Measurements from ENCODE around the gene LCN6. TPM values are rescaled to one million over a fixed set of nuclear protein-coding genes. Genes with fewer than 3 reads are reported as not detected.

LCN6 gene
- total and polyA plus RNA-seq, 9 of the 15 experiments (the other 6 are each of a cell fraction or from before 2014, with no cell fraction given), result 0.10 to 0.45 (median 0.37) TPM; not detected in 5

DNA sequence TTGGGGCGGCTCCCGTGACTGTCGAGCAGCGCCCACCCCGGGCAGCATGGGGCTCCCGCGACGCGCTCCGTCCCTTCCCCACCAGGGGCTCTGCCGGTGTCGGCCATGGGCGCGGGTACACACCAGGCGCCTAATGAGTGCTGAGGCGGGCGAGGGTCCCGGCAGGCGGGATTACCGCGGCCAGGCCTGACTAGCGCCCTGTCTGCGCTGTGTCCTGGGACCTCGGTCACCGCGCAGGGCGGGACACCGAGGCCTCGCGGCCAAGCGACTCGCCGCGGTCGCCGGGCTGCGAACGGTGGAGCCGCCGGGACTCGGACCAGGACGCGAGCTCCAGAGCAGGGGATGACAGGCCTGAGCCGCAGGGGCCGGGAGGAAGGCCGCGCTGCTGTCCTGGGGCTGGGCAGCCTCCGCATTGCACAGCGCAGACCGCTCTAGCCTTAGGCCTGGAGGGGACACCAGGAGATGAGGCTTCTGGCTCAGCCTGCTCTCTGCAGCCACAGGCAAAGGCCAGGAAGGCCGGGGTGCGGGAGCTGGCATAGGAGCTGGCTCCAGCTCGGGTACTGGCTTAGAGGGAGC lies 19.7 kb downstream of the LCN6 start (continued):
- TF ChIP-seq, protein P1, sequence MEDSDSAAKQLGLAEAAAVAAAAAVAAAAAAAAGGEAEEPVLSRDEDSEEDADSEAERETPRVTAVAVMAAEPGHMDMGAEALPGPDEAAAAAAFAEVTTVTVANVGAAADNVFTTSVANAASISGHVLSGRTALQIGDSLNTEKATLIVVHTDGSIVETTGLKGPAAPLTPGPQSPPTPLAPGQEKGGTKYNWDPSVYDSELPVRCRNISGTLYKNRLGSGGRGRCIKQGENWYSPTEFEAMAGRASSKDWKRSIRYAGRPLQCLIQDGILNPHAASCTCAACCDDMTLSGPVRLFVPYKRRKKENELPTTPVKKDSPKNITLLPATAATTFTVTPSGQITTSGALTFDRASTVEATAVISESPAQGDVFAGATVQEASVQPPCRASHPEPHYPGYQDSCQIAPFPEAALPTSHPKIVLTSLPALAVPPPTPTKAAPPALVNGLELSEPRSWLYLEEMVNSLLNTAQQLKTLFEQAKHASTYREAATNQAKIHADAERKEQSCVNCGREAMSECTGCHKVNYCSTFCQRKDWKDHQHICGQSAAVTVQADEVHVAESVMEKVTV (CRISPR knock-in tag; IDR thresholded peaks at IDR 0.05), result no peak
- TF ChIP-seq ETV6 (IDR thresholded peaks at IDR 0.05; ENCODE audit: borderline replicate concordance in 1 of 2, low read depth in 2 of 2, low read length in 1 of 2) (no peak), ETV6 (CRISPR knock-in tag; IDR thresholded peaks at IDR 0.05; ENCODE audit: borderline replicate concordance) (0 out of 2 replicates have a peak, but pooled peaks have one; percentile 11), CC2D1A (IDR thresholded peaks at IDR 0.05) (no peak), MCM3 (IDR thresholded peaks at IDR 0.05) (no peak)
- TF ChIP-seq, protein P2, sequence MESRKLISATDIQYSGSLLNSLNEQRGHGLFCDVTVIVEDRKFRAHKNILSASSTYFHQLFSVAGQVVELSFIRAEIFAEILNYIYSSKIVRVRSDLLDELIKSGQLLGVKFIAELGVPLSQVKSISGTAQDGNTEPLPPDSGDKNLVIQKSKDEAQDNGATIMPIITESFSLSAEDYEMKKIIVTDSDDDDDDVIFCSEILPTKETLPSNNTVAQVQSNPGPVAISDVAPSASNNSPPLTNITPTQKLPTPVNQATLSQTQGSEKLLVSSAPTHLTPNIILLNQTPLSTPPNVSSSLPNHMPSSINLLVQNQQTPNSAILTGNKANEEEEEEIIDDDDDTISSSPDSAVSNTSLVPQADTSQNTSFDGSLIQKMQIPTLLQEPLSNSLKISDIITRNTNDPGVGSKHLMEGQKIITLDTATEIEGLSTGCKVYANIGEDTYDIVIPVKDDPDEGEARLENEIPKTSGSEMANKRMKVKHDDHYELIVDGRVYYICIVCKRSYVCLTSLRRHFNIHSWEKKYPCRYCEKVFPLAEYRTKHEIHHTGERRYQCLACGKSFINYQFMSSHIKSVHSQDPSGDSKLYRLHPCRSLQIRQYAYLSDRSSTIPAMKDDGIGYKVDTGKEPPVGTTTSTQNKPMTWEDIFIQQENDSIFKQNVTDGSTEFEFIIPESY (CRISPR knock-in tag; IDR thresholded peaks at IDR 0.05), result no peak

DNA sequence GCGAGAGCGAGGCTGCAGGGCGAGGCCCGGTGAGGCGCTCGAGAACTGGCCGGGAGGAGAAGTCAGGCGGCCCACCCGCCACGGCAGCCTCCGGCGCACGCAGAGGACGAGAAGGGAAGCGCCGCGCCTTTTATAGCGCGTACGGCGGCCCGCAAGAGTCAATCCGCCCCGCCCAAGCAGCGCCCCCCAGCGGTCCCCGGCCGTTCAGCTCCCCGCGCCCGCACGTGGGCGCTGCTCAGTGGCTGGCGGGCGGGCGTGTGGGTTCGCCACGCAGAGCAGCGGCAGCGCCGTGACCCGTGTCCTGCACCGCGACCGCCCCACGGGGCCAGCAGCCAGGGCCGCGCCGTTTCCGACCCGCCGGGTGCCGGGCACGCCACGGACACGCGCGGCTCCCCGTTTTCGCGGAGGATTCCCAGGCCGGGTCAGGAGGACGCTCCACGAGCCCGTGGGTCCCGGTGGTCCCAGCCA lies 20.2 kb downstream of the LCN6 start:
- H3K4me1 ChIP-seq (replicated peaks in 1 of 2; ENCODE audit: control insufficient read depth in 2 of 2, insufficient read depth in 2 of 2, low read length in 2 of 2), result peaks cover 29 to 76% of the 10 kb centered on the region in 2 experiments; a peak in 4 of 5 replicates
- TF ChIP-seq, protein P3, sequence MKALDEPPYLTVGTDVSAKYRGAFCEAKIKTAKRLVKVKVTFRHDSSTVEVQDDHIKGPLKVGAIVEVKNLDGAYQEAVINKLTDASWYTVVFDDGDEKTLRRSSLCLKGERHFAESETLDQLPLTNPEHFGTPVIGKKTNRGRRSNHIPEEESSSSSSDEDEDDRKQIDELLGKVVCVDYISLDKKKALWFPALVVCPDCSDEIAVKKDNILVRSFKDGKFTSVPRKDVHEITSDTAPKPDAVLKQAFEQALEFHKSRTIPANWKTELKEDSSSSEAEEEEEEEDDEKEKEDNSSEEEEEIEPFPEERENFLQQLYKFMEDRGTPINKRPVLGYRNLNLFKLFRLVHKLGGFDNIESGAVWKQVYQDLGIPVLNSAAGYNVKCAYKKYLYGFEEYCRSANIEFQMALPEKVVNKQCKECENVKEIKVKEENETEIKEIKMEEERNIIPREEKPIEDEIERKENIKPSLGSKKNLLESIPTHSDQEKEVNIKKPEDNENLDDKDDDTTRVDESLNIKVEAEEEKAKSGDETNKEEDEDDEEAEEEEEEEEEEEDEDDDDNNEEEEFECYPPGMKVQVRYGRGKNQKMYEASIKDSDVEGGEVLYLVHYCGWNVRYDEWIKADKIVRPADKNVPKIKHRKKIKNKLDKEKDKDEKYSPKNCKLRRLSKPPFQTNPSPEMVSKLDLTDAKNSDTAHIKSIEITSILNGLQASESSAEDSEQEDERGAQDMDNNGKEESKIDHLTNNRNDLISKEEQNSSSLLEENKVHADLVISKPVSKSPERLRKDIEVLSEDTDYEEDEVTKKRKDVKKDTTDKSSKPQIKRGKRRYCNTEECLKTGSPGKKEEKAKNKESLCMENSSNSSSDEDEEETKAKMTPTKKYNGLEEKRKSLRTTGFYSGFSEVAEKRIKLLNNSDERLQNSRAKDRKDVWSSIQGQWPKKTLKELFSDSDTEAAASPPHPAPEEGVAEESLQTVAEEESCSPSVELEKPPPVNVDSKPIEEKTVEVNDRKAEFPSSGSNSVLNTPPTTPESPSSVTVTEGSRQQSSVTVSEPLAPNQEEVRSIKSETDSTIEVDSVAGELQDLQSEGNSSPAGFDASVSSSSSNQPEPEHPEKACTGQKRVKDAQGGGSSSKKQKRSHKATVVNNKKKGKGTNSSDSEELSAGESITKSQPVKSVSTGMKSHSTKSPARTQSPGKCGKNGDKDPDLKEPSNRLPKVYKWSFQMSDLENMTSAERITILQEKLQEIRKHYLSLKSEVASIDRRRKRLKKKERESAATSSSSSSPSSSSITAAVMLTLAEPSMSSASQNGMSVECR (CRISPR knock-in tag; IDR thresholded peaks at IDR 0.05), result peak; percentile 98
- TF ChIP-seq NR4A1 (CRISPR knock-in tag; IDR thresholded peaks at IDR 0.05), result no peak
- peak; percentile 75 for TF ChIP-seq NR4A1 (tag; IDR thresholded peaks at IDR 0.05)
- peak; percentile 84 for TF ChIP-seq GABPB1 (CRISPR knock-in tag; IDR thresholded peaks at IDR 0.05)
- peak; percentile 43 for TF ChIP-seq ZNF384 (IDR thresholded peaks at IDR 0.05; ENCODE audit: low read depth, low read length)
- peak; percentile 82 for TF ChIP-seq HMGN3 (IDR thresholded peaks at IDR 0.05; ENCODE audit: borderline replicate concordance, extremely low read depth, insufficient read length, low read depth, low read length)
- TF ChIP-seq OTX1 (CRISPR knock-in tag; IDR thresholded peaks at IDR 0.05), result peak; percentile 50; the same call in 1 of the 2 replicates

More for the DNA sequence above, 20.2 kb downstream of the LCN6 start:
- ATAC-seq, result peak; percentile 68
- Histone ChIP-seq H3K79me2 (ENCODE audit: control insufficient read depth, insufficient read depth, low read length) (peaks cover 78% of the 10 kb centered on the region), H3K9me1 (ENCODE audit: control insufficient read depth, insufficient read depth, low read length) (peaks cover 8% of the 10 kb centered on the region), H2AFZ (ENCODE audit: low read depth, low read length) (peak overlapping the region; percentile 82), H3K36me3 (ENCODE audit: control insufficient read depth, insufficient read depth, low read length) (peaks cover 56% of the 10 kb centered on the region), H3K4me3 (peak overlapping the region; percentile 67), H3K9me3 (replicated peaks; ENCODE audit: control insufficient read depth, insufficient read depth, low read depth, low read length) (no peaks in the 10 kb centered on the region), H3K4me2 (ENCODE audit: insufficient read depth, low read length) (peak overlapping the region; percentile 95), H3K27ac (ENCODE audit: extremely low read depth, low read depth, low read length) (peak overlapping the region; percentile 97), H3K9ac (ENCODE audit: insufficient read depth in 1 of 2, low read depth in 2 of 2, low read length in 2 of 2) (peak overlapping the region; percentile 90 to 100), H4K20me1 (replicated peaks; ENCODE audit: control insufficient read depth, insufficient read depth, low read length) (peaks cover 37% of the 10 kb centered on the region), H3K27me3 (ENCODE audit: control insufficient read depth in 2 of 2, insufficient read depth in 2 of 2, low read length in 2 of 2) (no peaks in the 10 kb centered on the region)
- no TSS peak for BruUV-seq (replicated peaks)
- under 1% methylated on average over 24 of the region's 66 CpGs for WGBS (ENCODE audit: insufficient coverage, low coverage, missing lambda C conversion rate)
- ChIA-PET POLR2A (interaction anchor here (0.5 to 5.3 kb wide), 35 partner anchors 9 to 940 kb away, joined by 3 to 44 read pairs (median 4); partner anchors contain the start of genes DIPK1B, EDF1, LCN10 and LCN6), CTCF (ENCODE audit: low intra/inter-chr PET ratio) (no interaction called here)
- intact Hi-C loops (cut with micrococcal nuclease) (no loop called here), in situ Hi-C loops (cut with MboI) (no loop called here)
- DNase-seq (ENCODE audit: extremely low read depth in 1 of 4, low spot score in 3 of 4), result peak; percentile 84 to 95 (median 89)
- FAIRE-seq, result peak; percentile 55

Data from K562 (cell line).